K562 (cell line): ENCODE results near the gene RPL7A.

Source experiments
- CREB1 ChIP-seq, 2 experiments: sonication (generic) in 1 of 2; formaldehyde crosslinking in 1 of 2; IDR thresholded peaks; 2 replicates each; pipeline versions ENCODE4 v1.6.1 to v1.8.0; 2012 to 2022; ENCODE audit warnings: inconsistent platforms in 1 of 2, mild to moderate bottlenecking in 1 of 2, missing genetic modification reagents in 1 of 2, moderate library complexity in 1 of 2
- EWSR1 ChIP-seq: fragments of 450-650 bp; IDR thresholded peaks from 2 replicates; pipeline ENCODE4 v1.6.1; 2018; ENCODE audit warnings: borderline replicate concordance, mild to moderate bottlenecking, low read depth, moderate library complexity; ENCODE audit not compliant: partially characterized antibody
- FOXA1 ChIP-seq: fragments of 450-650 bp; IDR thresholded peaks from 2 replicates; pipeline ENCODE4 v1.6.1; 2016; ENCODE audit warnings: mild to moderate bottlenecking, borderline replicate concordance
- POLR2A ChIP-seq: fragments of 450-650 bp; conservative IDR thresholded peaks from 2 replicates; pipeline ENCODE4 v1.6.1; 2016
- RBFOX2 ChIP-seq: fragments of 200-400 bp; formaldehyde crosslinking; IDR thresholded peaks from 2 replicates; pipeline ENCODE4 v1.6.1; 2017; ENCODE audit warnings: low read depth, mild to moderate bottlenecking, low read length, moderate library complexity
- RCOR1 ChIP-seq, 2 experiments: IDR thresholded peaks; 2 replicates each; pipeline ENCODE4 v1.6.1; 2012; ENCODE audit warnings: low read depth in 2 of 2, low read length in 2 of 2, borderline replicate concordance in 1 of 2, improper control_type of control experiment in 1 of 2
- TAF1 ChIP-seq: IDR thresholded peaks from 2 replicates; pipeline ENCODE4 v1.6.1; 2011; ENCODE audit warnings: mild to moderate bottlenecking, low read length, moderate library complexity; ENCODE audit not compliant: insufficient read depth, control insufficient read depth, severe bottlenecking; ENCODE audit errors: extremely low read depth
- ZNF133 ChIP-seq: fragments of 250-450 bp; sonication (Bioruptor Pico); IDR thresholded peaks from 2 replicates; pipeline ENCODE4 v1.4.0; 2020; ENCODE audit warnings: mild to moderate bottlenecking
- ZNF282 ChIP-seq: sonication (generic); formaldehyde crosslinking; IDR thresholded peaks from 2 replicates; pipeline ENCODE4 v1.8.1; 2023; ENCODE audit warnings: missing genetic modification reagents
- TF ChIP-seq, protein P1 (sequence below): sonication (generic); formaldehyde crosslinking; IDR thresholded peaks from 2 replicates; pipeline ENCODE4 v1.8.0; 2022; ENCODE audit warnings: missing genetic modification reagents, mild to moderate bottlenecking, borderline replicate concordance
- TF ChIP-seq, protein P2 (sequence below): fragments of 450-650 bp; IDR thresholded peaks from 2 replicates; pipeline ENCODE4 v1.6.1; 2016; ENCODE audit warnings: missing biosample characterization, missing genetic modification characterization
- TF ChIP-seq, protein P3 (sequence below), 3 experiments: IDR thresholded peaks in 2 of 3; conservative IDR thresholded peaks in 1 of 3; 2 replicates each; pipeline ENCODE4 v1.5.1; 2011 to 2012; ENCODE audit warnings: low read length in 3 of 3, mild to moderate bottlenecking in 3 of 3, control low read depth in 2 of 3, improper control_type of control experiment in 1 of 3, inconsistent platforms in 1 of 3, low read depth in 1 of 3, mixed read lengths in 1 of 3, moderate library complexity in 1 of 3; ENCODE audit not compliant: insufficient read depth in 2 of 3
- TF ChIP-seq, protein P4 (sequence below): sonication (generic); formaldehyde crosslinking; IDR thresholded peaks from 2 replicates; pipeline ENCODE4 v1.8.0; 2022; ENCODE audit warnings: mild to moderate bottlenecking, missing genetic modification reagents, borderline replicate concordance

DNA sequence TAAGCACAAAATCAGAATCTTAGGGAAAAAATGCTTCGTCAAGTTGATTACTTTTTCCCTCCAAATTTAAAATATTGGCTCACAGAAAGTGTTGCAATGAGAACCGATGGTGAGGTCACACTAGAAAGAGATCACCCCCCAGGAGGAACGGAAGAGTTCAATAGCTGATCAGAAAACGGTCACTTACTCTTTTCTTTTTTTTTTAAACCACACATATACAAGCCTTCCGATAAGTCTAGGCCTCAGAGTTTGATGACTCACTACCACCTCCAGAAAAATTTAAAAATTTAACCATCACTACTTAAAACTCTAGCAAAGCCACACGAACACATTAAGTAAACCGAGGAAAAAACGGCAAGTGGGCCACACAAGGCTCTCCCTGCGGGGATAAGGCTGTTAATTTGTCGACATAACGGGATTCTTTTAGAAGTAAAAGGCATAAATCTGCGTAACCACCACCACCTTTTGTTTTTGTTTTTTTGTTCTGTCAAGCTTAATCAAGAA is 26.6 kb downstream of the RPL7A start:
- TF ChIP-seq EWSR1 (no peak), CREB1 (IDR thresholded peaks at IDR 0.05) (no peak), CREB1 (CRISPR knock-in tag; IDR thresholded peaks at IDR 0.05) (no peak), TAF1 (no peak), ZNF282 (CRISPR knock-in tag) (no peak), POLR2A (no peak), RBFOX2 (no peak), RCOR1 (IDR thresholded peaks at IDR 0.05; ENCODE audit: borderline replicate concordance in 1 of 2, low read depth in 2 of 2, low read length in 2 of 2) (no peak), ZNF133 (CRISPR knock-in tag) (no peak), FOXA1 (no peak)
- TF ChIP-seq, protein P1, sequence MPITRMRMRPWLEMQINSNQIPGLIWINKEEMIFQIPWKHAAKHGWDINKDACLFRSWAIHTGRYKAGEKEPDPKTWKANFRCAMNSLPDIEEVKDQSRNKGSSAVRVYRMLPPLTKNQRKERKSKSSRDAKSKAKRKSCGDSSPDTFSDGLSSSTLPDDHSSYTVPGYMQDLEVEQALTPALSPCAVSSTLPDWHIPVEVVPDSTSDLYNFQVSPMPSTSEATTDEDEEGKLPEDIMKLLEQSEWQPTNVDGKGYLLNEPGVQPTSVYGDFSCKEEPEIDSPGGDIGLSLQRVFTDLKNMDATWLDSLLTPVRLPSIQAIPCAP: no peak
- TF ChIP-seq, protein P2, sequence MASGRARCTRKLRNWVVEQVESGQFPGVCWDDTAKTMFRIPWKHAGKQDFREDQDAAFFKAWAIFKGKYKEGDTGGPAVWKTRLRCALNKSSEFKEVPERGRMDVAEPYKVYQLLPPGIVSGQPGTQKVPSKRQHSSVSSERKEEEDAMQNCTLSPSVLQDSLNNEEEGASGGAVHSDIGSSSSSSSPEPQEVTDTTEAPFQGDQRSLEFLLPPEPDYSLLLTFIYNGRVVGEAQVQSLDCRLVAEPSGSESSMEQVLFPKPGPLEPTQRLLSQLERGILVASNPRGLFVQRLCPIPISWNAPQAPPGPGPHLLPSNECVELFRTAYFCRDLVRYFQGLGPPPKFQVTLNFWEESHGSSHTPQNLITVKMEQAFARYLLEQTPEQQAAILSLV (tag): no peak
- TF ChIP-seq, protein P3, sequence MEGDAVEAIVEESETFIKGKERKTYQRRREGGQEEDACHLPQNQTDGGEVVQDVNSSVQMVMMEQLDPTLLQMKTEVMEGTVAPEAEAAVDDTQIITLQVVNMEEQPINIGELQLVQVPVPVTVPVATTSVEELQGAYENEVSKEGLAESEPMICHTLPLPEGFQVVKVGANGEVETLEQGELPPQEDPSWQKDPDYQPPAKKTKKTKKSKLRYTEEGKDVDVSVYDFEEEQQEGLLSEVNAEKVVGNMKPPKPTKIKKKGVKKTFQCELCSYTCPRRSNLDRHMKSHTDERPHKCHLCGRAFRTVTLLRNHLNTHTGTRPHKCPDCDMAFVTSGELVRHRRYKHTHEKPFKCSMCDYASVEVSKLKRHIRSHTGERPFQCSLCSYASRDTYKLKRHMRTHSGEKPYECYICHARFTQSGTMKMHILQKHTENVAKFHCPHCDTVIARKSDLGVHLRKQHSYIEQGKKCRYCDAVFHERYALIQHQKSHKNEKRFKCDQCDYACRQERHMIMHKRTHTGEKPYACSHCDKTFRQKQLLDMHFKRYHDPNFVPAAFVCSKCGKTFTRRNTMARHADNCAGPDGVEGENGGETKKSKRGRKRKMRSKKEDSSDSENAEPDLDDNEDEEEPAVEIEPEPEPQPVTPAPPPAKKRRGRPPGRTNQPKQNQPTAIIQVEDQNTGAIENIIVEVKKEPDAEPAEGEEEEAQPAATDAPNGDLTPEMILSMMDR (IDR thresholded peaks at IDR 0.05 in 2 of 3, conservative IDR thresholded peaks at IDR 0.05 in 1 of 3; ENCODE audit: insufficient read depth in 2 of 3, low read depth in 1 of 3, low read length in 3 of 3): no peak
- TF ChIP-seq, protein P4, sequence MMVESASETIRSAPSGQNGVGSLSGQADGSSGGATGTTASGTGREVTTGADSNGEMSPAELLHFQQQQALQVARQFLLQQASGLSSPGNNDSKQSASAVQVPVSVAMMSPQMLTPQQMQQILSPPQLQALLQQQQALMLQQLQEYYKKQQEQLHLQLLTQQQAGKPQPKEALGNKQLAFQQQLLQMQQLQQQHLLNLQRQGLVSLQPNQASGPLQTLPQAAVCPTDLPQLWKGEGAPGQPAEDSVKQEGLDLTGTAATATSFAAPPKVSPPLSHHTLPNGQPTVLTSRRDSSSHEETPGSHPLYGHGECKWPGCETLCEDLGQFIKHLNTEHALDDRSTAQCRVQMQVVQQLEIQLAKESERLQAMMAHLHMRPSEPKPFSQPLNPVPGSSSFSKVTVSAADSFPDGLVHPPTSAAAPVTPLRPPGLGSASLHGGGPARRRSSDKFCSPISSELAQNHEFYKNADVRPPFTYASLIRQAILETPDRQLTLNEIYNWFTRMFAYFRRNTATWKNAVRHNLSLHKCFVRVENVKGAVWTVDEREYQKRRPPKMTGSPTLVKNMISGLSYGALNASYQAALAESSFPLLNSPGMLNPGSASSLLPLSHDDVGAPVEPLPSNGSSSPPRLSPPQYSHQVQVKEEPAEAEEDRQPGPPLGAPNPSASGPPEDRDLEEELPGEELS (CRISPR knock-in tag): no peak
